CD4-positive, alpha-beta T cell (primary cell): ENCODE measurements around the gene RPS6KA2. TPM values are rescaled to one million over a fixed set of nuclear protein-coding genes. Genes with fewer than 3 reads are reported as not detected.

Experiments
- ATAC-seq: fragments of 200-7000 bp; cut with Tn5 transposase; one replicate; pipeline ENCODE4 v1.10.0; 2022; ENCODE audit warnings: mild to moderate bottlenecking; ENCODE audit not compliant: poor library complexity
- CTCF ChIA-PET: fragments of 350-600 bp; sonication (Branson Sonifier 250); formaldehyde crosslinking; loops from one replicate; lab custom pipeline; 2021; ENCODE audit warnings: antibody characterized with exemption, inconsistent platforms; lab: Charles Lee
- POLR2A ChIA-PET: fragments of 350-600 bp; sonication (Branson Sonifier 250); formaldehyde crosslinking; loops from one replicate; lab custom pipeline; 2021; ENCODE audit warnings: antibody characterized with exemption, inconsistent platforms; lab: Charles Lee
- DNase-seq, 14 experiments: peaks; one replicate each; pipeline ENCODE4 v3.0.0-alpha.2; 2013 to 2020; ENCODE audit warnings: mixed read lengths in 2 of 14
- H3K27ac ChIP-seq, 2 donors: one replicate each; pipeline versions ENCODE4 v1.5.1 to v1.7.0; 2013; ENCODE audit warnings: low read length in 2 of 2, low read depth in 1 of 2, mild to moderate bottlenecking in 1 of 2
- H3K27me3 ChIP-seq, 2 experiments: 1 replicate in 1 of 2; 2 replicates in 1 of 2; pipeline versions ENCODE4 v1.6.1 to v1.7.0; 2013; ENCODE audit warnings: low read length in 2 of 2, control low read depth in 1 of 2, mild to moderate bottlenecking in 1 of 2, moderate library complexity in 1 of 2; ENCODE audit not compliant: insufficient read depth in 2 of 2, control insufficient read depth in 1 of 2
- H3K36me3 ChIP-seq: one replicate; pipeline ENCODE4 v1.6.1; 2013; ENCODE audit warnings: low read length, control low read depth; ENCODE audit not compliant: insufficient read depth
- H3K4me1 ChIP-seq: one replicate; pipeline ENCODE4 v1.6.1; 2013; ENCODE audit warnings: low read length, control low read depth; ENCODE audit not compliant: insufficient read depth
- H3K4me3 ChIP-seq: one replicate; pipeline ENCODE4 v1.5.1; 2013; ENCODE audit warnings: mild to moderate bottlenecking, low read length, moderate library complexity
- H3K9me3 ChIP-seq, 2 experiments: 1 replicate in 1 of 2; 2 replicates in 1 of 2; pipeline versions ENCODE4 v1.6.1 to v1.7.0; 2013; ENCODE audit warnings: low read length in 2 of 2, mild to moderate bottlenecking in 2 of 2, control low read depth in 1 of 2, moderate library complexity in 1 of 2; ENCODE audit not compliant: control insufficient read depth in 1 of 2, insufficient read depth in 1 of 2
- H3K27ac Mint-ChIP-seq: one replicate; pipeline ENCODE4 v1.8.0; 2020; ENCODE audit warnings: mixed read lengths
- H3K27me3 Mint-ChIP-seq: one replicate; pipeline ENCODE4 v1.8.0; 2021; ENCODE audit warnings: mixed read lengths
- H3K36me3 Mint-ChIP-seq: one replicate; pipeline ENCODE4 v1.8.0; 2021; ENCODE audit warnings: low read depth, mixed read lengths
- H3K4me1 Mint-ChIP-seq: one replicate; pipeline ENCODE4 v1.8.0; 2021; ENCODE audit warnings: low read depth, mixed read lengths
- H3K4me3 Mint-ChIP-seq: one replicate; pipeline ENCODE4 v1.8.0; 2020; ENCODE audit warnings: mild to moderate bottlenecking, mixed read lengths
- H3K9me3 Mint-ChIP-seq: one replicate; pipeline ENCODE4 v1.8.0; 2020; ENCODE audit warnings: mixed read lengths
- CTCF ChIP-seq: fragments of 200-600 bp; IDR thresholded peaks from one replicate; pipeline ENCODE4 v1.8.0; 2022; ENCODE audit warnings: antibody characterized with exemption, mild to moderate bottlenecking
- intact Hi-C, 2 experiments: fragments of 100-400 bp; cut with DNase I in 1 of 2; cut with micrococcal nuclease in 1 of 2; formaldehyde crosslinking; loops; one replicate each; pipeline versions ENCODE4 v1.15.1 to v1.9.0; 2023 to 2025; cut with DNase I, micrococcal nuclease
- total RNA-seq, 174 experiments: library from RNA in 2 of 174; stranded (reverse) in 2 of 174; gene quantifications; one replicate each; pipeline ENCODE4 v1.2.3 and lab custom pipeline; 2021 to 2026

Gene RPS6KA2
- total RNA-seq, 2 experiments from 2014 or later, result 5.6 to 6.2 TPM

GRCh38 chr6:166587631-166588413, 39.2 kb downstream of the RPS6KA2 start:
- H3K4me1 Mint-ChIP-seq, result peaks cover 20% of the 10 kb centered on the region
- CTCF ChIA-PET, result no interaction called here
- H3K9me3 Mint-ChIP-seq, result no peaks in the 10 kb centered on the region
- no peak overlapping the region for H3K27ac Mint-ChIP-seq
- ATAC-seq (no peak), DNase-seq (peak in 1 of 14 experiments; percentile 32)
- H3K4me3 Mint-ChIP-seq, result no peak overlapping the region
- intact Hi-C loops, result no loop called here
- Histone ChIP-seq H3K9me3 (no peaks in the 10 kb centered on the region), H3K27me3 (no peaks in the 10 kb centered on the region), H3K27ac (no peak overlapping the region), H3K36me3 (no peaks in the 10 kb centered on the region), H3K4me3 (no peak overlapping the region), H3K4me1 (peaks cover 9% of the 10 kb centered on the region)
- no peaks in the 10 kb centered on the region for H3K27me3 Mint-ChIP-seq
- POLR2A ChIA-PET, result no interaction called here
- H3K36me3 Mint-ChIP-seq, result no peaks in the 10 kb centered on the region
- TF ChIP-seq CTCF, result no peak

GRCh38 chr6:166586424-166587156, 40.5 kb downstream of the RPS6KA2 start, which contains the start of gene RAMACL:
Gene RAMACL (minus strand): TSS chr6:166586678. CDS start chr6:166586477, 201 bp downstream.
- intact Hi-C loops, result no loop called here
- H3K27ac ChIP-seq, result no peak within 1 kb of the TSS
- ATAC-seq, result peak; percentile 100

More at GRCh38 chr6:166586424-166587156, 40.5 kb downstream of the RPS6KA2 start, which contains the start of gene RAMACL:
- Histone ChIP-seq H3K9me3 (no peaks in the 10 kb centered on the region), H3K4me1 (peaks cover 9% of the 10 kb centered on the region), H3K36me3 (no peaks in the 10 kb centered on the region), H3K27me3 (no peaks in the 10 kb centered on the region), H3K4me3 (no peak within 1 kb of the TSS)
- CTCF ChIA-PET, result no interaction called here
- H3K36me3 Mint-ChIP-seq, result no peaks in the 10 kb centered on the region
- no peak within 1 kb of the TSS for H3K4me3 Mint-ChIP-seq
- peaks cover 20% of the 10 kb centered on the region for H3K4me1 Mint-ChIP-seq
- no peaks in the 10 kb centered on the region for H3K9me3 Mint-ChIP-seq
- POLR2A ChIA-PET, result no interaction called here
- no peak within 1 kb of the TSS for H3K27ac Mint-ChIP-seq
- TF ChIP-seq CTCF, result no peak
- peak in 10 of 14 experiments; percentile 16 to 73 (median 44) for DNase-seq
- H3K27me3 Mint-ChIP-seq, result no peaks in the 10 kb centered on the region
